ENCODE data around the gene SLC5A11. TPM values are rescaled to one million over a fixed set of nuclear protein-coding genes. Genes with fewer than 3 reads are reported as not detected.

The SLC5A11 gene
- total and polyA plus RNA-seq, 2 donors (not counting 1 experiment from before 2014, with no cell fraction given) = 0.62 to 0.84 TPM

GRCh38 chr16:24909856-24910255 is 64.1 kb downstream of the SLC5A11 start:
- ATAC-seq (ENCODE audit: low read depth) (no peak), DNase-seq (no peak)
- ChIA-PET CTCF (interaction anchor here (0.7 to 0.8 kb wide), 2 partner anchors 19 to 23 kb away, joined by 3 to 6 read pairs; no protein-coding TSS in a partner anchor), POLR2A (no interaction called here)
- Histone ChIP-seq H2AFZ (ENCODE audit: insufficient read depth, low read depth, low read length, poor library complexity, severe bottlenecking) (no peak overlapping the region), H4K20me1 (ENCODE audit: control insufficient read depth, insufficient read depth, low read length, poor library complexity, severe bottlenecking) (no peaks in the 10 kb centered on the region), H3K9me3 (ENCODE audit: control extremely low read depth in 1 of 3, control insufficient read depth in 2 of 3, insufficient read depth in 1 of 3, low read length in 2 of 3) (peaks cover 0 to under 1% (median 0%) of the 10 kb centered on the region in 3 donors), H3K27me3 (replicated peaks in 1 of 4; ENCODE audit: control extremely low read depth in 1 of 4, control insufficient read depth in 3 of 4, insufficient read depth in 4 of 4, low read length in 3 of 4) (no peaks in the 10 kb centered on the region), H3K9ac (ENCODE audit: low read length) (no peak overlapping the region), H3K4me2 (replicated peaks; ENCODE audit: low read depth, low read length, poor library complexity, severe bottlenecking) (no peak overlapping the region), H3K79me2 (ENCODE audit: control insufficient read depth, insufficient read depth, low read length) (no peaks in the 10 kb centered on the region), H3K36me3 (replicated peaks in 1 of 2; ENCODE audit: control extremely low read depth in 1 of 2, control insufficient read depth in 1 of 2, extremely low read depth in 1 of 2, insufficient read depth in 2 of 2, low read length in 1 of 2) (peaks cover 0 to 2% of the 10 kb centered on the region in 2 experiments), H3K4me3 (ENCODE audit: control extremely low read depth in 1 of 5, extremely low read depth in 1 of 5, insufficient read depth in 1 of 5, low read depth in 2 of 5, low read length in 4 of 5) (no peak overlapping the region), H3K27ac (ENCODE audit: low read length in 2 of 2) (no peak overlapping the region), H3K4me1 (ENCODE audit: control insufficient read depth in 2 of 2, insufficient read depth in 2 of 2, low read length in 2 of 2) (no peaks in the 10 kb centered on the region)
- Mint-ChIP-seq H3K9me3 (ENCODE audit: insufficient read depth) (no peaks in the 10 kb centered on the region), H3K27ac (no peak overlapping the region), H3K4me1 (peaks cover 4% of the 10 kb centered on the region), H3K4me3 (no peak overlapping the region), H3K27me3 (no peaks in the 10 kb centered on the region)
- TF ChIP-seq EZH2 (IDR thresholded peaks at IDR 0.05; ENCODE audit: borderline replicate concordance, insufficient read depth, low read depth, low read length, poor library complexity, severe bottlenecking) = no peak
- WGBS (ENCODE audit: insufficient coverage) = 100% methylated on average over 3 of the region's 5 CpGs
- intact Hi-C loops (cut with micrococcal nuclease) = no loop called here

GRCh38 chr16:24915019-24915418 is 69.3 kb downstream of the SLC5A11 start:
- Mint-ChIP-seq H3K4me3 (no peak overlapping the region), H3K9me3 (ENCODE audit: insufficient read depth) (no peaks in the 10 kb centered on the region), H3K4me1 (peaks cover 7% of the 10 kb centered on the region), H3K27me3 (no peaks in the 10 kb centered on the region), H3K27ac (peak overlapping the region; percentile 12)
- no peaks in the 10 kb centered on the region for H3K79me2 ChIP-seq (ENCODE audit: control insufficient read depth, insufficient read depth, low read length)
- H3K27ac ChIP-seq (ENCODE audit: low read length in 2 of 2) = no peak overlapping the region
- DNase-seq (no peak), ATAC-seq (ENCODE audit: low read depth) (no peak)
- H2AFZ ChIP-seq (ENCODE audit: insufficient read depth, low read depth, low read length, poor library complexity, severe bottlenecking) = no peak overlapping the region
- intact Hi-C loops (cut with micrococcal nuclease) = no loop called here
- H3K4me3 ChIP-seq (ENCODE audit: control extremely low read depth in 1 of 5, extremely low read depth in 1 of 5, insufficient read depth in 1 of 5, low read depth in 2 of 5, low read length in 4 of 5) = no peak overlapping the region
- H3K9me3 ChIP-seq (ENCODE audit: control extremely low read depth in 1 of 3, control insufficient read depth in 2 of 3, insufficient read depth in 1 of 3, low read length in 2 of 3) = peaks cover 0 to 3% (median 0%) of the 10 kb centered on the region in 3 donors
- no peak overlapping the region for H3K4me2 ChIP-seq (replicated peaks; ENCODE audit: low read depth, low read length, poor library complexity, severe bottlenecking)
- H3K27me3 ChIP-seq (replicated peaks in 1 of 4; ENCODE audit: control extremely low read depth in 1 of 4, control insufficient read depth in 3 of 4, insufficient read depth in 4 of 4, low read length in 3 of 4) = no peaks in the 10 kb centered on the region
- H3K4me1 ChIP-seq (ENCODE audit: control insufficient read depth in 2 of 2, insufficient read depth in 2 of 2, low read length in 2 of 2) = peaks cover 6 to 10% of the 10 kb centered on the region in 2 donors
- H3K36me3 ChIP-seq (replicated peaks in 1 of 2; ENCODE audit: control extremely low read depth in 1 of 2, control insufficient read depth in 1 of 2, extremely low read depth in 1 of 2, insufficient read depth in 2 of 2, low read length in 1 of 2) = peaks cover 0 to 43% of the 10 kb centered on the region in 2 experiments
- ChIA-PET CTCF (interaction anchor here (1.0 kb wide), 1 partner anchor 8 kb away, joined by 4 read pairs; no protein-coding TSS in a partner anchor), POLR2A (no interaction called here)
- WGBS (ENCODE audit: insufficient coverage) = 77% methylated on average over 2 of the region's 2 CpGs
- peaks cover 41% of the 10 kb centered on the region for H4K20me1 ChIP-seq (ENCODE audit: control insufficient read depth, insufficient read depth, low read length, poor library complexity, severe bottlenecking)
- no peak overlapping the region for H3K9ac ChIP-seq (ENCODE audit: low read length)
- no peak for TF ChIP-seq EZH2 (IDR thresholded peaks at IDR 0.05; ENCODE audit: borderline replicate concordance, insufficient read depth, low read depth, low read length, poor library complexity, severe bottlenecking)
- TF ChIP-seq CTCF (IDR thresholded peaks at IDR 0.05) = no peak

Data from B cell (primary cell).